Stimulated activated CD8-positive, alpha-beta memory T cell treated with anti-CD3 and anti-CD28 coated beads, Interleukin-7, amount 100 ng/mL, for 4 hours (primary cell): ENCODE results near the gene ADCY9.
"Not testable (repeated sequence)": the region's sequence is repeated elsewhere in the genome, so short reads cannot be mapped to it uniquely, and the experiment has no call there.

ENCODE experiments used
- DNase-seq, 2 donors: peaks; one replicate each; pipeline ENCODE4 v3.0.0-alpha.2; 2020; ENCODE audit warnings: low read depth in 2 of 2

The ADCY9 gene

GRCh38 chr16:4067262-4068001 is 48.8 kb downstream of the ADCY9 start:
- no peak for DNase-seq

DNA sequence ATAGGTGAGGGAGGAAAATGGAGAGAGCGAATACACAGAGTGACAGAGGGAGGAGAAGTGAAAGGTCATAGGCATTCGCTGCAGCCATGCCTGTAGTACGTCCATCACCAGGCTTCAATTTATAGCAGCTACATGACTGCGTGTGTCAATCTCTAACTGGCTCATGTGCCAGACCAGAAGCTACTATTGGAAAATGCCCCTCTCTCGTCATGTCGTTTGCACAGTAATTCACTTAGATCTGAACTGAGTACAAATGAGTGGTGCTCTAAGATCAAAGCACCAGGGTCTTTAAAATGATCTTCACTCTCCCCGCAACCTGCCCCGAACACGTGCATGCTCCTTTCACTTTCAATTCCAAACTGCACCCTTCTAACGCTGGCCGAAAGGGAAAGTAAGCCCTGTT is 51.3 kb downstream of the ADCY9 start:
- peak; percentile 32 to 41 for DNase-seq

DNA sequence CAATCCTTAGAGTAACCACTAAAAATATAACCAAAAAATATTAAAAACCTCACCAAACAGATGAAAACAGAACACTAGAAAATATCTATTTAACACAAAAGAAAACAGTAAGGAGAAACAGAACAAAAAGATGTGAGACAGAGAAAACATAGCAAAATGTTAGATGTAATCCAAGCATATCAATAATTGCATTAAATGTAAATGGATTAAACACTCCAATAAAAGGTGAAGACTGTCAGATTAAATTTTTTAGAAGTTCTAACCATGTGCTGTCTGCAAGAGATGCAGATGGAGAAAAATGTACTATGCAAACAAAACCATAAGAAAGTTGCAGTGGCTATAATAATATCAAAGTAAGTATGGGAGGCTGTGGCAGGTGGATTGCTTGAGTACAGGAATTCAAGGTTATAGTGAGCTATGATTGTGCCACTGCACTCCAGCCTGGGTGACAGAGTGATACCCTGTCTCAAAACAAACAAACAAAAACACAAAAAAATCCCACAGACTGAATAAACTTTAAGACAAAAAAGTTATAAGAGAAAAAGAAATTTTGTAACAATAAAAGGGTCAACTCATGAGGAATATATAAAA is 53.9 kb downstream of the ADCY9 start:
- DNase-seq = no peak

GRCh38 chr16:4060823-4061222 is 55.4 kb downstream of the ADCY9 start:
- no peak for DNase-seq

DNA sequence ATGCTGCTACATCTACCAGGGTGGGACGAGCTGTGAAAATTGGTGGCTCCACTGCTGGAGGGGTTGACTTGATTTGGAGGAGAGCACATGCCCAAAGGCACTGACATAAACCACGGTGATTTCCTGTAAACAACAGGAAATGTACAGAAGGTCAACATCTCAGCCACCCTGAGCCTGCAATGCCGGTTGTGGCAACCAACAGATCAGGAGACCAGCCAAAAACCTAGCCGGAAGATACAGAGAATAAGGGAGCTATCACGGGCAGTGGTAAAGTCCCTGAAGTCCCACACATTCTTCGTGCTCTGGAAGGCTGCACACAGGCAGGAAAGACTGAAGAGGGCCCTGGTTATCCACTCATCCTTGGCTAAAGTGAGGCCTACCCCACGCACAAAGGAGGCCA is 56.2 kb downstream of the ADCY9 start:
- DNase-seq = no peak

DNA sequence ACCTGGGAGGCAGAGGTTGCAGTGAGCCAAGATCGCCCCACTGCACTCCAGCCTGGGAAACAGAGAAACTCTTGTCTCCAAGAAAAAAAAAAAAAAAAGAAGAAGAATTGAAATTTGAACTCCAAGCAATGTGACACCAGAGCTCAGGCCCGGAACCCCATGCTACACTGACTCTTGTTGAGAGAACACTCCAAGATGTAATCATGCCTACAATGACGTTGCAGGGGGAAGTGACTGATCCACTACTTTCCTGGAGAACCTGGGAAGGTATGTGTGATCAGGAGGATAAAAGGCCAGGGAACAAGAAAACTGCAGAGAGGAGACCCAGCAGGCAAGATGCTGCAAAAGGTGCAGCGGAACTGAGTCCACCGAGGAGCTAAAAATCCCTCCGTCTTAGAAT is 57.9 kb downstream of the ADCY9 start:
- DNase-seq = no peak

DNA sequence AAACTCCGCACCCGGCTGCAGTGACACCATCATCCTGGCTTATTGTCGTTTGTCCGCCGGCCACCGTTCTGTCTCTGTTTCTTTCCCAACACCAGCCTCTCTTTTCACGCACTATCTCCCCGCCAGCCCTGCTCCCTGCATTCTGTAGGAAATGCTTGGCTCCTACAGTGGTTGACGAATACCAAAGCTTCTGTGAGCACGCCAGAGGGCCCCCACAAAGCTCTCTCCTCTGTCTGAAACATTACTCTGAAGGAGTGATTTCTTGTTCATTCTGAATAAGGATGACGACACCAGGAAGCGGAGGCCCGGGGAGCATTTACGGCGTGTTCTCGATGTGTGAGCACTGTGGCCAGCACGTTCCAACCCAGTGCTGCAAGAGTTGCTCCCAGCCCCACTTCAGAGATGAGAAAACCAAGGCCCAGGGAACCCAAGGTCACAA is 58.8 kb downstream of the ADCY9 start:
- no peak for DNase-seq

- DNase-seq = no peak
These were observed 59.8 kb downstream of the ADCY9 start for GRCh38 chr16:4056161-4057105.

DNA sequence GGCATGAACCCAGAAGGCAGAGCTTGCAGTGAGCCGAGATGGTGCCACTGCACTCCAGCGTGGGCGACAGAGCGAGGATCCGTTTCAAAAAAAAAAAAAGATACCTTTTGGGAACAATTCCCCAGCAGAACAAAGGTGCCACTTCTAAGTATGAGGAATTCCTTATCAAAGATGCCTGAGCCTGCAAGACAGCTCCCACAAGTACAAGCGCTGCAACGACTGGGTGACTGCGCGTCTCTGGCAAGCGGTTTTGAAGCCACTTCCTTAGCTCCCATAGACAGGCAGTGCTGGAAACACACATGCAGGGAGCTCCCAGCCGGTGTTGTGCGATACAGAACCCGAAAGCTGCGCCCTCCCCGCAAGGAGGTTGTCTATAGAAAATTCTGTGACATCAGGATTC is 60.5 kb downstream of the ADCY9 start:
- no peak for DNase-seq

DNA sequence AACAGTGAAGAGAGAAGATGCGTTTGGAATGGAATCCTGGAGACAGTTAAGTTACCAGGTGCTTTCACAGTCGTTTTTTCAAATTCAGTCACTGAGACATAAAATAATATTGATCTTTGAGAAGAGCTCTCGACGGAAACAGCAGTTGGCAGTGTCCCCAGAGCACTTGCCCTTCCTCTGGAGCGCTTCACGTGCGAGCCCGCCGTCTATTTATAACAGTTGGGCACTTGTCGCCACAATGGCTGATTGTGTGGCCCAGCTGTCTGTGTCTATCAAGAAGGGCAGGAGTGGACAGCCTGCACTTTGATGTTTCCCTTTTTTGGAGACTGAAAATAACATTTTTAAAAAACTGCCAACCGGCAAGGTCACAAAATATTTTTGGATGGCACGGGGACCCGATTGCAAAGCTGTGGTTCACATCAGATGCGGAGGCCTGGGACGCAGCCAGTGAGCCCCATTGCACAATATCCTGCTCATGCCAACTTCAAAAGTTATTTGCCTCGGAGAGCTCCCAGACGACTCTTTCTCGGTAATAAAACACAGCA is 62.9 kb downstream of the ADCY9 start:
- DNase-seq = no peak

DNA sequence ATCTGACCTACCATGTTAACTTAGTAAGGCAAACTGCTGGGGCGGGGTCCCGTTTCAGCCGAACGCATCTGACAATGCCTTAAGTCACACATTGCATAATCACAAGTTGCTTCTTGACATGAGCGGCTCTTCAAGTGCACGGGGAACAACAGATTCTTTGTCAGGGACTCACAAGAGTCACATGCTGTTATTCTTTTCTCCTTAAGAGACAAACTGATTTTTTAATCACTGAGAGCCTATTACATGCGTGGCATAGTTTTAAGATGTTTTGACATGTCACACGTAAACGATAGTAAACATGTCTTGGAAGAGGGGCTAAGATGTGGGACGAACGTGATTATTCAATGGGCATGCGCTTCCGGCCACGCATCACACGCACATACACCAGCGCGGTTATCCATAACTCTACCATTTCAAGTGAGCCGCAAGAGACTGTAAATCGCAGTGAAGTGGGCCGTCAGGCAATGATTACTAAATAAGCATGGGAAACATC is 63.4 kb downstream of the ADCY9 start:
- DNase-seq = no peak

DNA sequence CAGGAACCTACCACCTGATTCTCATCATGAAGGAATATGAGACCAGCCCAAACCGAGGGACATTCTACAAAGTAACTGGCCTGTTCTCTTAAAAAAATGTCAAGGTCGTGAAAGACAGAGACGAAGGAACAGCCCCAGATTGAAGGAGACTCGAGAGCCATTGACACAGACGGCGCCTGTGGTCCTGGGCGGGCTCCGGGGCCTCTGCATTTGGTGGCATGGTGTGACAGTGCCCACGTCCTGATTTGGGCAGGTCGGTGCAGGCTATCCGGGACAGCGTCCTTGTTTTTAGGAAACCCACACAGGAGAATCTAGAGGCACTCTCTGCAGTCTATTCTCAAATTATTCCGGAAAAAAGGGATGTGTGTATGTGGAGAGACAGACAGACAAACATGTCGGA is 64.1 kb downstream of the ADCY9 start:
- no peak for DNase-seq

DNA sequence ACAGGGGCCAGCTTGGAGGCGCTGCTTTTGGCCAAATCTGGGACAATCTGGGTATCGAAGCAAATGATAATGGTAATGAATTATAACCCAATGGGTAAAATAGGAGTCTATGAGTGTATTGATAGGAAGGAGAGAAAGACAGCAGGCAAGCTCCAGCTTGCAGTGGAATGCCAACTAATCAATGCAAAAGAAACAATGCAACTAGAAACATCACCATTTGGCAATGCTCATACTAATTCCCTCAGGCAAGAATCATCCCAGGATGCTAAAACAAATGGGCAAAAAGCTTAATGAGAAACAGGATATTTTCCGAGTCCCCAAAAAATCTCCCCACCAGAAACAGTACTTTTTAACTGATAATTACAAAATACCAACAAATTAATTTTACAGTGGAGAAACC is 64.7 kb downstream of the ADCY9 start:
- DNase-seq = no peak

- no peak for DNase-seq
These were observed 67.2 kb downstream of the ADCY9 start for GRCh38 chr16:4049031-4049430.

DNA sequence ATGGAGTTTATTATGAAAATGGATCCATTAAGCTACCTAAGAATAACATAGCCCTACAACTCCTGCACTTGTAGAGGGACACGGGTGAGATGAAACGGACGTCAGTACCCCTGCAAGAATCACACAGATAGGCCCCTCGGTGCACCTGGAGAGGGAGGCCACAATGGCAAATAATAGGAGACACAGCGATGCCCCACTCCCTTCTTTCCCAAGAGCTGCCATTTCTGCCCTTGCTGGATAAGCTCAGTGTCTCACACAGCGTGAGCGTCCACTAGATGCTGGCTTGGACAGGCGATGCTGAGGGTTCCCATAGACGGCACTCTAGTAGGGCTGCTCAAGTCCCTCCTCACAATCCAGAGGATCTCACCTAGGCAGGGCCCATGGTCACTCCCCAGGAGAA is 67.8 kb downstream of the ADCY9 start:
- no peak for DNase-seq

- no peak for DNase-seq
These were observed 70.0 kb downstream of the ADCY9 start for GRCh38 chr16:4046221-4046620.

GRCh38 chr16:4045561-4045960 is 70.7 kb downstream of the ADCY9 start:
- not testable (repeated sequence) for DNase-seq

DNA sequence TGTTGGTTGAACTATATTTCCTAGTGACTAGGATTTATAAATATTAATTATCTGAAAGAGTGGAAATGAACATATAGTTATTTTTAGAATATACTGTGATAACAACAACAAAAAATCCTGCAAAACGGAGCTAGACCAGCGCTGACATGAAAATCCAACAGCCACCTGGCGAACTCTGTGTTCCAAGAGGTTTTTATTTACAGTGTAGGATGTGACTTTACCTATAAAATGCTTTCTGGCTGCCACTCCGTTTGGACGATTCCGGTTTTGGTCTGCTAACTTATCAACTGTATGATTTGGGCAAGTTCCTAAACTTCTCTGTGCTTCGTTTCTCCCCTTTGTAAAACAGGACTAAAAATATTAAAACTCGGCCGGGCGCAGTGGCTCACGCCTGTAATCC is 73.7 kb downstream of the ADCY9 start:
- DNase-seq = no peak

- DNase-seq = no peak
These were observed 77.8 kb downstream of the ADCY9 start for GRCh38 chr16:4038448-4038847.

DNA sequence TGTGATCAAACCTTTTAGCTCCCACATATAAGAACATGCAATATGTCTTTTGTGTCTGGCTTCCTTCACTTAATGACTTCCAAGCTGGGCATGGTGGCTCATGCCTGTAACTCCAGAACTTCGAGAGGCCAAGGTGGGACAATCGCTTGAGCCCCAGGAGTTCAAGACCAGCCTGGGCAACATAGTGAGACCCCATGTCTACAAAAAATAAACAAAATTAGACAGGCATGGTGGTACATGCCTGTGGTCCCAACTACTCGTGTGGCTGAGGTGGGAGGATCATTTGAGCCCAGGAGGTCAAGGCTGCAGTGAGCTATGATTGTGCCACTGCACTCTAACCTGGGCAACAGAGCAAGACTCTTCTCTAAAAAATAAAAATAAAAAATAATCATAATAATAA is 79.3 kb downstream of the ADCY9 start:
- not testable (repeated sequence) for DNase-seq

DNA sequence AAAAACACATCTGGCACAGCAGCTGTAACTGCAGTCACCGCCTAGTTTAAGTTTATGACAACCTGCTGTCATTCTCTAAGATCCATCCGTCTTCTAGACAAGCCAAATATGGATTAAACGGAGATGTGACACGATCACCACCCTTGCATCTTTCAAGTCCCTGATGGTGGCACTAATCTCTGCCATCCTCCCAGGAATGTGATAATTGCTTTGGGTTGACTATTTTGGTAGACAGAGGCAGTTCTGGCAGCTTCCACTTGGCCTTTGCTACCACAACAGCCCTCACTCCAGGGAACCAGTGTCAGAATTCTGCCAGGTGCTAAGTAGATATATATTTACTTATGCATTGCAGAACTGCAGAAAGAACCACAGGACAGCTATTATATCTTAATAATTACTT is 81.3 kb downstream of the ADCY9 start:
- DNase-seq = no peak

- no peak for DNase-seq
These were observed 82.3 kb downstream of the ADCY9 start for GRCh38 chr16:4033951-4034350.
